BLaER1 treated with 17β-estradiol and CSF1 and Interleukin-3, amounts not matched to agents 10 nM and 100 nM (cell line): ENCODE results near the gene C3.
A peak's percentile ranks its signal among the peaks of the same experiment; 100 is the strongest.

ENCODE experiments used
- H3K27ac ChIP-seq, 11 experiments: shearing (Covaris generic); formaldehyde crosslinking; 2 replicates each; pipeline ENCODE4 v1.8.1; 2022
- H3K27me3 ChIP-seq, 11 experiments: shearing (Covaris generic); formaldehyde crosslinking; 2 replicates each; pipeline ENCODE4 v1.8.1; 2022
- H3K36me3 ChIP-seq, 11 experiments: shearing (Covaris generic); formaldehyde crosslinking; 2 replicates each; pipeline ENCODE4 v1.8.1; 2022
- H3K4me1 ChIP-seq, 10 experiments: shearing (Covaris generic); formaldehyde crosslinking; 2 replicates each; pipeline ENCODE4 v1.8.1; 2022
- H3K4me2 ChIP-seq, 11 experiments: shearing (Covaris generic); formaldehyde crosslinking; 2 replicates each; pipeline ENCODE4 v1.8.1; 2022
- H3K4me3 ChIP-seq, 10 experiments: shearing (Covaris generic); formaldehyde crosslinking; 2 replicates each; pipeline ENCODE4 v1.8.1; 2022
- H3K9ac ChIP-seq, 11 experiments: shearing (Covaris generic); formaldehyde crosslinking; 2 replicates each; pipeline ENCODE4 v1.8.1; 2022
- H3K9me3 ChIP-seq, 11 experiments: shearing (Covaris generic); formaldehyde crosslinking; replicated peaks in 1 of 11; 2 replicates each; pipeline ENCODE4 v1.8.1; 2022
- H4K20me1 ChIP-seq, 11 experiments: shearing (Covaris generic); formaldehyde crosslinking; 2 replicates each; pipeline ENCODE4 v1.8.1; 2022
- Cebpa-rat ChIP-seq, 11 experiments: shearing (Covaris generic); IDR thresholded peaks; 2 replicates each; pipeline ENCODE4 v1.8.1; 2022

The C3 gene

DNA sequence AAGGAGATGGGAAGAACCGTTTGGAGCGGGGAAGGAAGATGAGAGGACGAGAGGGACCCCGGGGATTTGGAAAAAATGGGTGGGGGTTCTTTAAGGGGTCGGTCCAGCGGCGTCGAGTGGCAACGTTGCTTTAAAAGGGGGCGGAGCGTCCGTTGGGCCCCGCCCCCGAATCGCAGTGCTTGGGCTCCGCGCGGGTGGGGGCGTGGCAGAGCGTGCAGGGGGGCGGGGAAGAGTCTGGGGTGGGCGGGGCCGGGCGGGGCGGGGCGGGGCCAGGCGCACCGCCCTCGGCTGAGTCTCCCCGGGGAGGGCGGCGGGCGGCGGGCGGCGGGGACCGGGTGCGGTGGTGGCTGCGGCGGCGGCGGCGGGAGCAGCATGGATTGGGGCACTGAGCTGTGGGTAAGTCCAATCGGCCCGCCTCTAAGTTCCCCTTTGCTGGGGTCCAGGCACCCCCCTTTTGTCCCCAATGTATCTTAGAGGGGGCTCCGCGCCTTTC, 19.0 kb upstream of the C3 start, which contains the start of gene TRIP10:
Gene TRIP10 (plus strand): TSS at position 291 of the 493 bp plus-strand sequence. CDS start 82 bp downstream, at position 373.
- Histone ChIP-seq H3K27ac (peak within 1 kb of the TSS; percentile 63 to 98 (median 79)), H3K36me3 (peaks cover 14 to 33% (median 22%) of the 10 kb centered on the region in 11 experiments), H3K4me3 (peak within 1 kb of the TSS; percentile 72 to 98 (median 85)), H3K9me3 (no peaks in the 10 kb centered on the region), H3K27me3 (no peaks in the 10 kb centered on the region), H3K4me2 (peak within 1 kb of the TSS; percentile 91 to 100 (median 99)), H3K9ac (peak within 1 kb of the TSS; percentile 69 to 89 (median 84)), H3K4me1 (peaks cover 36 to 53% (median 46%) of the 10 kb centered on the region in 10 experiments), H4K20me1 (peaks cover 0 to 43% (median 5%) of the 10 kb centered on the region in 11 experiments; a peak in 9 of 22 replicates)
- no peak for TF ChIP-seq Cebpa-rat (IDR thresholded peaks at IDR 0.05)

DNA sequence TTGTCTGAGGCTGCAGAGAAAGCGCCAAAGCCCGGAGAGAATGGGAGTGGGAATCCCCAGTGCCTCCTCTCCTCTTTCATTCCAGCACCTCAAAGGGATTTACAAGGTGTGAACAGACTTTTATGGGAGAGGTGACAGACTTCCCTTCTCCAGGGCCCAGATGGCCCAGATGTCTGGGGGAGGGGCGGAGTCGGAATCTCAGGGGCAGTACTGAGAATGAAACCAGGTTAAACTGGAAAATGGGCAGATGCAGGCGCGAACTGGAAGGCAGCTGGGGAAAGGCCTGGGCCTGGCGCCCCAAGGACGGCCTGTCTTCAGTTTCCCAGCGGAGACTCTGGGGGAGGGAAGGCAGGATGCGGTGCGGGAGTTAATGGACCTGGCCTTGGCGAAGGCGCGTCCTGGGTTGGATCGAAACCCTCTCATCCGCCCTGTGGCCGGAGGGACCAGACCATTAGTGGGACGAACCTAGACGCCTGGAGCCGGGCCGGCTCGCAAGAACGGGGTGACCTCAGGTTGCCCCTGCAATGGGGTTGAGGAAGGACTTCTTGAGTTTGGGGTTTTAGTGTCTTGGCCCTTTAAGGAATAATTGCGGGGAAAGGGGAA, 18.4 kb upstream of the C3 start:
- peak overlapping the region; percentile 32 to 60 (median 48); a peak in 19 of 20 replicates for H3K4me3 ChIP-seq
- H3K4me2 ChIP-seq, result peak overlapping the region; percentile 79 to 97 (median 95)
- H3K27ac ChIP-seq, result peak overlapping the region; percentile 61 to 98 (median 79); a peak in 21 of 22 replicates
- peaks cover 0 to 39% (median 5%) of the 10 kb centered on the region in 11 experiments; a peak in 9 of 22 replicates for H4K20me1 ChIP-seq
- no peak for TF ChIP-seq Cebpa-rat (IDR thresholded peaks at IDR 0.05)
- peaks cover 9 to 33% (median 21%) of the 10 kb centered on the region in 11 experiments for H3K36me3 ChIP-seq
- peak overlapping the region; percentile 52 to 76 (median 67) for H3K9ac ChIP-seq
- H3K9me3 ChIP-seq, result no peaks in the 10 kb centered on the region
- H3K4me1 ChIP-seq, result peaks cover 36 to 53% (median 46%) of the 10 kb centered on the region in 10 experiments
- H3K27me3 ChIP-seq, result no peaks in the 10 kb centered on the region

DNA sequence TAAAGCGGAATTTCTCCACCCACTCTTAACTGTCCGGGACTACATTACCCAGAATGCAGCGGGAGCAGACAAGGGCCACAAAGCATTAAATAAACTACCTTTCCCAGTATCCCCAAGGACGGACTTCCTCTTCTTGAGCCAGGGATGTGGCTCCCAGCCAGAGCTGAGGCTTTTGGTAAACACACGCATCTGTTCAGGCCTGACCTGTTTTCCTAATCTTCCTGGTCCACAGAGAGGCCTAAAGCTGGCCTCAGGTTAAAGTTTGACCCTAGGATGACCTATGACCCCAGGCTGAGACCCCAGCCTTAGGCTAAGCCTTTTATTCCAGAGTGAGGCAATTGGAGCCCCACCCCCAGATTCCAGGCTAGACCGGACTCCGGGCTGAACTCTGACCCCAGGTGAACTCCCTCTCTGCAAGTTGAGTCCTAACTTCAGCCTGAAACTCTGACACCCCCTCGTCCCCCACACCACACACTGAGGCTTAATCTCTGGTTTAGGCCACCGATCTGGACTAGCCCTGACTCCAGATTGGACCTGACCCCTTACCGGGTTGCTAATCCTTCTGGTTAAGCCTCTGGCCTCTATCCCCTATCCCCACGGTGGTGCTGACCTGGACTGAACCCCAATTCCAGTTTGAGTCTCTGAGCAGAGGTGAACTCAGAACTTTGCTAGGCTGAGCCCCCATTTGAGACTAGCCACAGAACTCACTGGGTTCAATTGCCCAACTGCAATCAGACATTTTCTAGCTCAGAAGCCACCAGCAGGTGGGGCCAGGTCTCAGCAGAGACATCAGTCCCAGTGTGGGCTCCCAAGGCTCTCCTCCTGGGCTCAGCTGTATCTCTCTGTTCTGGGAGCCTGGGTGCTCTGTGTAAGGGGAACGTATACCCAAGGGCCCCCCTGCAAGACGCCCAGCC, 17.7 kb upstream of the C3 start:
- no peaks in the 10 kb centered on the region for H3K9me3 ChIP-seq
- H3K4me2 ChIP-seq, result peak overlapping the region; percentile 79 to 97 (median 95)
- H3K4me3 ChIP-seq, result peak overlapping the region in 7 of 10 experiments; percentile 11 to 60 (median 50); a peak in 11 of 20 replicates
- TF ChIP-seq Cebpa-rat (IDR thresholded peaks at IDR 0.05), result peak in 4 of 11 experiments; percentile 17 to 67 (median 49); a peak in 4 of 22 replicates
- H3K36me3 ChIP-seq, result peaks cover 5 to 33% (median 22%) of the 10 kb centered on the region in 11 experiments; a peak in 20 of 22 replicates
- peaks cover 36 to 53% (median 46%) of the 10 kb centered on the region in 10 experiments for H3K4me1 ChIP-seq
- H3K27me3 ChIP-seq, result no peaks in the 10 kb centered on the region
- peak overlapping the region; percentile 52 to 76 (median 67); a peak in 21 of 22 replicates for H3K9ac ChIP-seq
- peak overlapping the region; percentile 61 to 98 (median 79) for H3K27ac ChIP-seq
- peaks cover 0 to 40% (median 5%) of the 10 kb centered on the region in 11 experiments; a peak in 9 of 22 replicates for H4K20me1 ChIP-seq

DNA sequence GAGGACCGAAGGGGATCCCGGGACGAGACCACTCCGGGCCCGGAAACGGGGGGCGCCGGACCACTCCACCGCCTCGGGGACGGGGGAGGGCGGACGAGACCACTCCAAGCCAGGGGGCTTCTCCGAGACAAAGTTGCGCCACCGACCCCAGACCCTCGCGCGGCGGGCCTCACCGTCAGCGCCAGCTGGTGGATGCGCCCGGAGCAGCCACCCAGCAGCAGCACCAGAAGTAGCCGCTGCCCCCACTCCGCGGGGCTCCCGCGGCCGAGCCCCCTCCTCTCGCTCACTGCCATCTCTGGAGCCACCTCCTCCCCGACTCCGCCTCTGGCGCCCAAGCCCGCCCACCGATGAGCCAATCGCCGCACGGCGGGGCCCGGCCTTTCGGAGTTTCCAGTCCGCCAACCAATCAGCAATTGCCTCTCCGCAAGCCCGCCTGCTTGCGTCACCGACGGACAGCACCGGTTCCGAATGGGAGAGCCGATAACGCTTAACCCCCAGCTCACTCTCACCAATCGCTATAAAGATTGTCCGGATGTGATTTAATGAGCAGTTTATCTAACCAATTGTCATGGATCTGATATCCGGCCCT, 16.9 kb upstream of the C3 start, which contains the start of gene GPR108:
Gene GPR108 (minus strand): TSS at position 297 of the 589 bp plus-strand sequence. CDS start 4 bp downstream, at position 293.
- Histone ChIP-seq H3K36me3 (peaks cover 6 to 33% (median 22%) of the 10 kb centered on the region in 11 experiments; a peak in 20 of 22 replicates), H3K4me1 (peaks cover 36 to 53% (median 46%) of the 10 kb centered on the region in 10 experiments), H3K9ac (peak within 1 kb of the TSS; percentile 91 to 98 (median 96)), H3K4me2 (peak within 1 kb of the TSS; percentile 90 to 98 (median 96)), H3K27me3 (no peaks in the 10 kb centered on the region), H3K4me3 (peak within 1 kb of the TSS; percentile 78 to 97 (median 88)), H3K9me3 (no peaks in the 10 kb centered on the region), H4K20me1 (peaks cover 0 to 39% (median 5%) of the 10 kb centered on the region in 11 experiments; a peak in 7 of 22 replicates), H3K27ac (peak within 1 kb of the TSS; percentile 92 to 99 (median 97))
- no peak for TF ChIP-seq Cebpa-rat (IDR thresholded peaks at IDR 0.05)

DNA sequence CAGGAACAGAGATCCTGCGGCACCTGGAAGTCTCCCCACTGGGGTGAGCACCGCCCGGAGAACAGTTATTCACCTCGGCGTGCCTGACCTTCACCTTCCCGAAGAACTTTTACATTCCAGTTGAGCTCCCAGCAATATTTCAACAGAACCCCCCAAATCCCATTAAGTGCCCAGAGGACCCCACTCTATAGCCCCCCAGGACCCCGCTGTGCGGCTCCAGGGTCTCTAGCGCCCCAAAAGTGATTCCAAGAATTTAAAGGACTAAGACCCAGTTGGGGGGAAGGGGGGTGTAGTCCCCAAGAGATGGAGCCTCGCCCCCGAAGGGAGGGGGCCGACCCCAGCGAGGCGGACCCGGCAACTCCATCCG, 16.4 kb upstream of the C3 start:
- Histone ChIP-seq H3K9me3 (no peaks in the 10 kb centered on the region), H3K4me1 (peaks cover 36 to 53% (median 46%) of the 10 kb centered on the region in 10 experiments), H3K4me2 (peak overlapping the region; percentile 79 to 98 (median 90)), H3K27ac (peak overlapping the region; percentile 92 to 99 (median 97)), H4K20me1 (peaks cover 0 to 36% (median 5%) of the 10 kb centered on the region in 11 experiments; a peak in 7 of 22 replicates), H3K9ac (peak overlapping the region; percentile 91 to 98 (median 96)), H3K27me3 (no peaks in the 10 kb centered on the region), H3K36me3 (peaks cover 9 to 37% (median 26%) of the 10 kb centered on the region in 11 experiments; a peak in 20 of 22 replicates), H3K4me3 (peak overlapping the region; percentile 78 to 97 (median 88))
- TF ChIP-seq Cebpa-rat (IDR thresholded peaks at IDR 0.05), result no peak

DNA sequence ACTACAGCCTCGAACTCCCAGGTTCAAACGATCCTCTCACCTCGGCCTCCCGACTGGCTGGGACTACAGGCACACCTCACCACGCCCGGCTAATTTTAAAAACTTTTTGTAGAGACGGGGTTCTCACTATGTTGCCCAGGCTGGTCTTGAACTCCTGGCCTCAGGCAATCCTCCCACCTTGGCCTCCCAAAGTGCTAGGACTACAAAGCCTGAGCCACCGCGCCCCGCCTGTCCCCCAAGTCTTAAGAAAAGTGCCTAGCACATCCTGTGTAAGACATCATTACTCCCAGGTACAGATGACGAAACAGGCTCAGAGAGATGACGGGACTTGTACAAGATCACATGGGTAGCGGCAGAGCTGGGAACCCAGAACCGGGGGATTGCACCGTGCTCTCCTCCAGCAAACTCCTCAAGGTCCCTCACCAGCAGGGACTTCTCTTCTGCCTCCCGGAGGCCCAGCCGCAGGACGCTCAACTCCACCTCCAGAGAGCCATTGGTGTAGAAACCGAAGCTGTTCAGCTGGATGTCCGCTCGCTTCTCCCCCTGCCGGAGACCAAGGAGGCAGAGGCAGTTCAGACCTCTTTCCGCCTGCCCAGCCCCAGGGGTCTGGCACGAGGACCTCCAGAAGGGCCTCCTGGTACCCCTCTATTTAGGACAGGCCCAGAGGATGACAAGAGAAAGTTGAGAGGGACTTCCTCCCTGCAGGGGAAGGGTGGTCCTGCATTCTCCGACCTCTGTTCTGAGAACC, 15.9 kb upstream of the C3 start:
- Histone ChIP-seq H3K36me3 (peaks cover 9 to 42% (median 29%) of the 10 kb centered on the region in 11 experiments; a peak in 20 of 22 replicates), H3K27me3 (no peaks in the 10 kb centered on the region), H3K27ac (peak overlapping the region; percentile 92 to 99 (median 97); a peak in 21 of 22 replicates), H3K4me2 (peak overlapping the region; percentile 79 to 98 (median 90)), H3K4me1 (peaks cover 31 to 48% (median 41%) of the 10 kb centered on the region in 10 experiments), H3K9ac (peak overlapping the region; percentile 91 to 98 (median 96)), H3K4me3 (peak overlapping the region; percentile 78 to 97 (median 88)), H4K20me1 (peaks cover 0 to 31% (median under 1%) of the 10 kb centered on the region in 11 experiments; a peak in 7 of 22 replicates), H3K9me3 (no peaks in the 10 kb centered on the region)
- no peak for TF ChIP-seq Cebpa-rat (IDR thresholded peaks at IDR 0.05)

DNA sequence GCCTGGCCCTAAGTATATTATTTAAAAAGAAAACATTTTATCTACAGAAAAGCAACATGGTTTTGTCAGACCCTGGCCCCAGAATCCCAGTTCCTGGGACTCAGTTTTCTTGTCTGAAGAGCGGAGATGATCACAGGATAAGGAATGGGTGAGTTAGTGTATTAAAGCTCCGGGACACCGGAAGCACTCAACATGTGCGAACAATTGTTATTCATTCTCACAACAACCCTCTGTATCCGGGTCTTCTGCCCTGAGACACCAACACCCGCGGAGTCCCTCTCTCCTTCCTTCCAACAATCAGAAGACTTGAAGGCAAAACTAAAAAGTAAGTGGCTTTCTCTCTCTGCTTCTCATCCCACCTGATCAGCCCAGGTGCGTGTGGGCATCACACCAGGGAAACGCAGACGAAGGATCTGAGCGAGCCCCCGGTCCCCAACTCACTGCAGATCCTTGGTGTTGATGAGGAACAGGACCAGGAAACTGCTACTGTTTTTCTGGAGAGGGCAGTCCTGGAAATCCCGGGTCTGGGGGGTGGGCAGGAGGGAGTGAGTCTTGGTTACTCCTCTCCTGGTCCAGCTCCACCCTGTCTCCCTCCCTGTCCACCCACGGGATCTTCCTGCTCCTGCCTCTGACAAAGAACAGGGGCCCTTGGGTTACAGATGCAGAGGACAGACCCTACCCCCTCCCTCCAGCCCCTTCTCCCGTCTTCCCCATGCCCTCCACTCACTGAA, 14.9 kb upstream of the C3 start:
- Histone ChIP-seq H3K9me3 (no peaks in the 10 kb centered on the region), H3K27ac (peak overlapping the region in 10 of 11 experiments; percentile 92 to 99 (median 97); a peak in 15 of 22 replicates), H3K4me1 (peaks cover 27 to 38% (median 33%) of the 10 kb centered on the region in 10 experiments), H4K20me1 (peaks cover 0 to 31% (median 0%) of the 10 kb centered on the region in 11 experiments; a peak in 6 of 22 replicates), H3K36me3 (peaks cover 9 to 45% (median 29%) of the 10 kb centered on the region in 11 experiments; a peak in 20 of 22 replicates), H3K4me3 (peak overlapping the region in 8 of 10 experiments; percentile 78 to 97 (median 88); a peak in 13 of 20 replicates), H3K4me2 (peak overlapping the region; percentile 79 to 98 (median 90)), H3K27me3 (no peaks in the 10 kb centered on the region), H3K9ac (peak overlapping the region; percentile 91 to 98 (median 96))
- no peak for TF ChIP-seq Cebpa-rat (IDR thresholded peaks at IDR 0.05)
